IMR-90 (cell line): ENCODE measurements around the gene MBD2. TPM values are rescaled to one million over a fixed set of nuclear protein-coding genes. Genes with fewer than 3 reads are reported as not detected.

Experiments used
- ATAC-seq: fragments of 200-7000 bp; cut with Tn5 transposase; 2 replicates; pipeline ENCODE4 v1.9.1; 2020; ENCODE audit warnings: low read depth, mild to moderate bottlenecking, moderate library complexity
- BruUV-seq: library from RNA; stranded (reverse); fragments of 400-500 nt; replicated peaks from 2 replicates; lab custom pipeline; 2021; lab: Mats Ljungman, UMichigan
- CTCF ChIA-PET: fragments of 300-600 bp; formaldehyde crosslinking; extraction: SDS; loops from one replicate; lab custom pipeline; 2021; ENCODE audit warnings: antibody characterized with exemption; lab: Yijun Ruan, JAX
- POLR2A ChIA-PET: fragments of 300-600 bp; sonication (Branson Sonifier 250); formaldehyde crosslinking; loops from one replicate; lab custom pipeline; 2022; ENCODE audit warnings: antibody characterized with exemption; ENCODE audit not compliant: unreplicated experiment; lab: Charles Lee
- DNase-seq: peaks from one replicate; pipeline ENCODE4 v3.0.0; 2013
- H2AFZ ChIP-seq: replicated peaks from 2 replicates; pipeline ENCODE3; 2013; ENCODE audit warnings: low read length, mild to moderate bottlenecking; ENCODE audit not compliant: poor library complexity
- H2AK5ac ChIP-seq: 2 replicates; pipeline ENCODE4 v1.6.1; 2013; ENCODE audit warnings: low read depth, low read length, inconsistent platforms
- H2AK9ac ChIP-seq: replicated peaks from 2 replicates; pipeline ENCODE3; 2013; ENCODE audit warnings: mild to moderate bottlenecking, low read depth, low read length, moderate library complexity; ENCODE audit not compliant: poor library complexity
- H2BK120ac ChIP-seq: 2 replicates; pipeline ENCODE4 v1.6.1; 2013; ENCODE audit warnings: low read depth, low read length, inconsistent platforms
- H2BK15ac ChIP-seq: 3 replicates; pipeline ENCODE4 v1.6.1; 2013; ENCODE audit warnings: low read depth, low read length, inconsistent platforms
- H2BK20ac ChIP-seq: 2 replicates; pipeline ENCODE4 v1.6.1; 2013; ENCODE audit warnings: low read depth, mild to moderate bottlenecking, inconsistent platforms, low read length, moderate library complexity
- H2BK5ac ChIP-seq: 2 replicates; pipeline ENCODE4 v1.6.1; 2013; ENCODE audit warnings: mild to moderate bottlenecking, low read depth, low read length, inconsistent platforms; ENCODE audit not compliant: poor library complexity, severe bottlenecking
- H3K14ac ChIP-seq: replicated peaks from 2 replicates; pipeline ENCODE4 v1.6.1; 2013; ENCODE audit warnings: low read depth, low read length, inconsistent platforms
- H3K18ac ChIP-seq: 2 replicates; pipeline ENCODE4 v1.6.1; 2013; ENCODE audit warnings: low read depth, low read length, control low read depth
- H3K23ac ChIP-seq: 2 replicates; pipeline ENCODE4 v1.6.1; 2013; ENCODE audit warnings: low read depth, low read length, inconsistent platforms
- H3K27ac ChIP-seq: 2 replicates; pipeline ENCODE4 v1.5.1; 2013; ENCODE audit warnings: mild to moderate bottlenecking, control low read depth, low read length; ENCODE audit not compliant: insufficient read depth
- H3K27me3 ChIP-seq: 2 replicates; pipeline ENCODE4 v1.6.1; 2013; ENCODE audit warnings: low read length; ENCODE audit not compliant: control insufficient read depth, insufficient read depth
- H3K36me3 ChIP-seq: 2 replicates; pipeline ENCODE4 v1.6.1; 2013; ENCODE audit warnings: low read length, mixed read lengths; ENCODE audit not compliant: control insufficient read depth, insufficient read depth
- H3K4ac ChIP-seq: 2 replicates; pipeline ENCODE4 v1.6.1; 2013; ENCODE audit warnings: low read depth, low read length, inconsistent platforms
- H3K4me1 ChIP-seq: 2 replicates; pipeline ENCODE4 v1.6.1; 2013; ENCODE audit warnings: low read length, mixed read lengths; ENCODE audit not compliant: control insufficient read depth, insufficient read depth
- H3K4me2 ChIP-seq: 2 replicates; pipeline ENCODE4 v1.6.1; 2013; ENCODE audit warnings: low read depth, mild to moderate bottlenecking, control low read depth, low read length, moderate library complexity
- H3K4me3 ChIP-seq: 2 replicates; pipeline ENCODE4 v1.5.1; 2013; ENCODE audit warnings: low read depth, mild to moderate bottlenecking, control low read depth, low read length, moderate library complexity; ENCODE audit not compliant: insufficient read depth
- H3K56ac ChIP-seq: 2 replicates; pipeline ENCODE4 v1.6.1; 2013; ENCODE audit warnings: low read length, inconsistent platforms; ENCODE audit not compliant: insufficient read depth; ENCODE audit errors: extremely low read depth
- H3K79me1 ChIP-seq, 2 experiments: 2 replicates each; pipeline ENCODE4 v1.6.1; 2013; ENCODE audit warnings: low read length in 2 of 2, inconsistent platforms in 1 of 2, low read depth in 1 of 2
- H3K9ac ChIP-seq: 2 replicates; pipeline ENCODE4 v1.6.1; 2013; ENCODE audit warnings: low read depth, low read length, control low read depth
- H3K9me1 ChIP-seq: 2 replicates; pipeline ENCODE4 v1.6.1; 2013; ENCODE audit warnings: low read length, inconsistent platforms; ENCODE audit not compliant: insufficient read depth
- H3K9me3 ChIP-seq: 2 replicates; pipeline ENCODE4 v1.6.1; 2013; ENCODE audit warnings: low read length; ENCODE audit not compliant: control insufficient read depth, insufficient read depth
- H4K20me1 ChIP-seq: 2 replicates; pipeline ENCODE4 v1.6.1; 2013; ENCODE audit warnings: low read length, inconsistent platforms; ENCODE audit not compliant: insufficient read depth
- H4K5ac ChIP-seq: 2 replicates; pipeline ENCODE4 v1.6.1; 2013; ENCODE audit warnings: mild to moderate bottlenecking, low read depth, low read length, control low read depth
- H4K8ac ChIP-seq, 2 experiments: 2 replicates each; pipeline ENCODE4 v1.6.1; 2013; ENCODE audit warnings: low read depth in 2 of 2, low read length in 2 of 2, control low read depth in 1 of 2, inconsistent platforms in 1 of 2
- H4K91ac ChIP-seq: 2 replicates; pipeline ENCODE4 v1.6.1; 2013; ENCODE audit warnings: low read depth, low read length, inconsistent platforms; ENCODE audit not compliant: insufficient read depth
- BHLHE40 ChIP-seq: fragments of 150-350 bp; IDR thresholded peaks from 2 replicates; pipeline ENCODE4 v1.6.1; 2016; ENCODE audit warnings: mild to moderate bottlenecking, low read depth, low read length
- CEBPB ChIP-seq: IDR thresholded peaks from 2 replicates; pipeline ENCODE4 v1.6.1; 2012; ENCODE audit warnings: low read depth, low read length, improper control_type of control experiment
- CHD1 ChIP-seq: IDR thresholded peaks from 2 replicates; pipeline ENCODE4 v1.6.1; 2012; ENCODE audit warnings: low read depth, low read length, improper control_type of control experiment
- ELK1 ChIP-seq: fragments of 150-350 bp; IDR thresholded peaks from 2 replicates; pipeline ENCODE4 v1.6.1; 2016; ENCODE audit warnings: low read depth, mild to moderate bottlenecking, low read length, moderate library complexity, borderline replicate concordance
- FOS ChIP-seq: fragments of 150-350 bp; IDR thresholded peaks from 2 replicates; pipeline ENCODE4 v1.6.1; 2016; ENCODE audit warnings: low read depth, low read length
- MAFK ChIP-seq: IDR thresholded peaks from 2 replicates; pipeline ENCODE4 v1.6.1; 2012; ENCODE audit warnings: low read depth, low read length, improper control_type of control experiment
- MAZ ChIP-seq: IDR thresholded peaks from 2 replicates; pipeline ENCODE4 v1.6.1; 2012; ENCODE audit warnings: low read depth, mild to moderate bottlenecking, low read length, improper control_type of control experiment, moderate library complexity, borderline replicate concordance
- MXI1 ChIP-seq: IDR thresholded peaks from 2 replicates; pipeline ENCODE4 v1.6.1; 2012; ENCODE audit warnings: low read depth, mild to moderate bottlenecking, low read length, moderate library complexity, borderline replicate concordance
- NFE2L2 ChIP-seq: fragments of 150-350 bp; IDR thresholded peaks from 2 replicates; pipeline ENCODE4 v1.6.1; 2016; ENCODE audit warnings: low read depth, mild to moderate bottlenecking, low read length
- POLR2A ChIP-seq: IDR thresholded peaks from 2 replicates; pipeline ENCODE4 v1.6.1; 2012; ENCODE audit warnings: mild to moderate bottlenecking, low read depth, low read length
- RAD21 ChIP-seq: IDR thresholded peaks from 2 replicates; pipeline ENCODE4 v1.6.1; 2012; ENCODE audit warnings: low read length, improper control_type of control experiment
- RFX5 ChIP-seq: IDR thresholded peaks from 2 replicates; pipeline ENCODE4 v1.8.0; 2012; ENCODE audit warnings: low read depth, mild to moderate bottlenecking, low read length, moderate library complexity
- SMC3 ChIP-seq: fragments of 150-350 bp; IDR thresholded peaks from 2 replicates; pipeline ENCODE4 v1.6.1; 2016; ENCODE audit warnings: low read depth, mild to moderate bottlenecking, antibody characterized with exemption, low read length, moderate library complexity
- USF2 ChIP-seq: fragments of 150-350 bp; IDR thresholded peaks from 2 replicates; pipeline ENCODE4 v1.6.1; 2017; ENCODE audit warnings: mild to moderate bottlenecking, antibody characterized with exemption, low read length, low read depth
- WGBS, 2 experiments: methylation state at CpG; one replicate each; pipeline versions ENCODE4 v1.1.5 to v1.1.7; 2013; ENCODE audit warnings: missing lambda C conversion rate in 2 of 2; ENCODE audit not compliant: insufficient read length in 1 of 2; ENCODE audit errors: extremely low coverage in 2 of 2; 5-methylcytosine and 5-hydroxymethylcytosine counted together
- dilution Hi-C: fragments of 300-500 bp; cut with HindIII; formaldehyde crosslinking; loops from one replicate; pipeline ENCODE4 v1.14.3; 2018; ENCODE audit warnings: low sequenced_read_pairs; ENCODE audit not compliant: unreplicated experiment
- in situ Hi-C: fragments of 300-500 bp; cut with MboI; formaldehyde crosslinking; loops from 3 replicates; pipeline ENCODE4 v1.14.3; 2019; ENCODE audit warnings: low sequenced_read_pairs, inconsistent platforms, mixed read lengths
- intact Hi-C: fragments of 100-400 bp; cut with micrococcal nuclease; formaldehyde crosslinking; loops from 2 replicates; pipeline ENCODE4 v1.10.0; 2022
- polyA plus RNA-seq, 3 experiments: library from polyadenylated mRNA; depleted of rRNA; stranded (reverse); fragments of >200 nt; gene quantifications; 2 replicates each; pipeline ENCODE4 v1.2.3, GENCODE V29; 2012; ENCODE audit warnings: low replicate concordance in 1 of 3
- total RNA-seq: library from RNA; depleted of rRNA; stranded (reverse); fragments of >200 nt; gene quantifications from 2 replicates; pipeline ENCODE4 v1.2.3, GENCODE V29; 2012

The MBD2 gene
- total and polyA plus RNA-seq, 2 of the 4 experiments (the other 2 are of a cell fraction) = 9.7 to 29.5 TPM

GRCh38 chr18:54140641-54141040 lies 83.8 kb downstream of the MBD2 start:
- DNase-seq (peak; percentile 72), ATAC-seq (peak; percentile 37)
- Histone ChIP-seq H3K9me3 (0 out of 2 replicates have a peak, but pooled peaks cover 2% of the 10 kb centered on the region), H2BK20ac (no peak overlapping the region), H4K20me1 (no peaks in the 10 kb centered on the region), H4K5ac (no peak overlapping the region), H2AFZ (no peak overlapping the region), H3K27ac (no peak overlapping the region), H2AK9ac (no peak overlapping the region), H2BK15ac (no peak overlapping the region), H3K56ac (no peak overlapping the region), H3K4me2 (no peak overlapping the region), H2BK120ac (no peak overlapping the region), H3K4me1 (no peaks in the 10 kb centered on the region), H3K18ac (no peak overlapping the region), H4K8ac (no peak overlapping the region), H4K91ac (no peak overlapping the region), H3K27me3 (no peaks in the 10 kb centered on the region), H3K79me1 (no peaks in the 10 kb centered on the region), H3K36me3 (no peaks in the 10 kb centered on the region), H3K9ac (no peak overlapping the region), H2AK5ac (no peak overlapping the region), H3K4ac (no peak overlapping the region), H3K14ac (no peak overlapping the region), H3K9me1 (no peaks in the 10 kb centered on the region), H3K23ac (no peak overlapping the region), H3K4me3 (no peak overlapping the region), H2BK5ac (no peak overlapping the region)
- dilution Hi-C loops = no loop called here
- ChIA-PET POLR2A (no interaction called here), CTCF (no interaction called here)
- intact Hi-C loops = no loop called here
- in situ Hi-C loops = no loop called here
- no TSS peak for BruUV-seq
- TF ChIP-seq MXI1 (no peak), CHD1 (no peak), RFX5 (no peak), BHLHE40 (no peak), FOS (no peak), SMC3 (no peak), POLR2A (no peak), CEBPB (no peak), MAFK (no peak), MAZ (no peak), USF2 (no peak), RAD21 (no peak), ELK1 (no peak), NFE2L2 (no peak)
- WGBS, 2 experiments = no CpG with 5 or more reads among the region's 1 CpG
